Cardiac muscle cell (in vitro differentiated cells and primary cell): Measurements from ENCODE around the gene TRPC4. TPM values are rescaled to one million over a fixed set of nuclear protein-coding genes. Genes with fewer than 3 reads are reported as not detected.

Source experiments
- DNase-seq, 2 donors: peaks; one replicate each; pipeline versions ENCODE4 v3.0.0 to v3.0.0-alpha.2; 2010 to 2017; ENCODE audit warnings: low read depth in 1 of 2, low spot score in 1 of 2
- H3K27ac ChIP-seq: fragments of 200-600 bp; sonication (generic); 2 replicates; pipeline ENCODE4 v1.5.1; 2016
- H3K27me3 ChIP-seq: fragments of 200-600 bp; sonication (generic); 2 replicates; pipeline ENCODE4 v1.6.0; 2016; ENCODE audit warnings: control low read depth
- H3K36me3 ChIP-seq: fragments of 200-600 bp; sonication (generic); 2 replicates; pipeline ENCODE4 v1.5.1; 2016; ENCODE audit warnings: control low read depth
- H3K4me1 ChIP-seq: fragments of 200-600 bp; sonication (generic); 2 replicates; pipeline ENCODE4 v1.8.1; 2017; ENCODE audit warnings: low read depth, mild to moderate bottlenecking, mixed run types
- H3K4me3 ChIP-seq: fragments of 200-600 bp; sonication (generic); 2 replicates; pipeline ENCODE4 v1.5.1; 2016; ENCODE audit warnings: mild to moderate bottlenecking
- H3K9me3 ChIP-seq: fragments of 200-600 bp; sonication (generic); 2 replicates; pipeline ENCODE4 v1.5.1; 2017; ENCODE audit warnings: low read depth, mild to moderate bottlenecking, control low read depth
- CTCF ChIP-seq: IDR thresholded peaks from 2 replicates; pipeline ENCODE4 v1.5.1; 2012; ENCODE audit warnings: low read depth, mild to moderate bottlenecking, low read length
- polyA plus RNA-seq: library from polyadenylated mRNA; unstranded; fragments of >200 nt; fragmentation: Nextera tagmentation; extraction: Ambion mirVana; gene quantifications from 2 replicates; pipeline ENCODE4 v1.2.1, GENCODE V29; 2016
- total RNA-seq: library from RNA; depleted of rRNA; stranded (reverse); fragments of >200 nt; gene quantifications from 2 replicates; pipeline ENCODE4 v1.2.3, GENCODE V29; 2016

Gene TRPC4
- total and polyA plus RNA-seq, 2 experiments from 2014 or later, result 0.09 to 0.28 TPM

- H3K4me1 ChIP-seq, result no peaks in the 10 kb centered on the region
- no peak for DNase-seq
- TF ChIP-seq CTCF, result no peak
- H3K27me3 ChIP-seq, result no peaks in the 10 kb centered on the region
- no peak overlapping the region for H3K4me3 ChIP-seq
- no peak overlapping the region for H3K27ac ChIP-seq
- no peaks in the 10 kb centered on the region for H3K36me3 ChIP-seq
- no peaks in the 10 kb centered on the region for H3K9me3 ChIP-seq
Observed at GRCh38 chr13:37886879-37887278, 17.3 kb upstream of the TRPC4 start.

- H3K36me3 ChIP-seq, result no peaks in the 10 kb centered on the region
- no peaks in the 10 kb centered on the region for H3K27me3 ChIP-seq
- no peak overlapping the region for H3K27ac ChIP-seq
- H3K4me3 ChIP-seq, result no peak overlapping the region
- no peak for TF ChIP-seq CTCF
- DNase-seq, result no peak
- H3K9me3 ChIP-seq, result no peaks in the 10 kb centered on the region
- H3K4me1 ChIP-seq, result no peaks in the 10 kb centered on the region
Observed at GRCh38 chr13:37884674-37885073, 15.1 kb upstream of the TRPC4 start.

DNA sequence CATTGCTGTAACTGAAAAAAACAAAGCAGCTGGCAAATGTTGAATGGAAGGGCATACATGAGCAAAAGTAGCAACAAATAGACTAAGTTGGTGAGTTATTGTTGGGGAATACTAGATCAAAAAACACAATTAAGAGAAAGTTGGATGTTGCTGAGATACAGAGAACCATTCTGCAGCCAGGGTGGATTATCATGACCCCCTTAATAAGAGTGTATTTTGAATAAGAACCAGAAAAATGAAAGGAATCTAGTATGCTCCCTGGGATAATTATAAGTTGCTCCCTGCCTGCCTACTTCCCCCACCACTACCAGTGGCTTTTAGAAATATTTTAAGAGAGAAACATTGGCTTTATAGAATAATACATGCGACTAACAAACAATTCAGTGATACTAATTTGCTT, 14.5 kb upstream of the TRPC4 start:
- H3K27me3 ChIP-seq, result no peaks in the 10 kb centered on the region
- no peak overlapping the region for H3K27ac ChIP-seq
- no peak for DNase-seq
- TF ChIP-seq CTCF, result no peak
- no peak overlapping the region for H3K4me3 ChIP-seq
- H3K36me3 ChIP-seq, result no peaks in the 10 kb centered on the region
- no peaks in the 10 kb centered on the region for H3K4me1 ChIP-seq
- H3K9me3 ChIP-seq, result no peaks in the 10 kb centered on the region

DNA sequence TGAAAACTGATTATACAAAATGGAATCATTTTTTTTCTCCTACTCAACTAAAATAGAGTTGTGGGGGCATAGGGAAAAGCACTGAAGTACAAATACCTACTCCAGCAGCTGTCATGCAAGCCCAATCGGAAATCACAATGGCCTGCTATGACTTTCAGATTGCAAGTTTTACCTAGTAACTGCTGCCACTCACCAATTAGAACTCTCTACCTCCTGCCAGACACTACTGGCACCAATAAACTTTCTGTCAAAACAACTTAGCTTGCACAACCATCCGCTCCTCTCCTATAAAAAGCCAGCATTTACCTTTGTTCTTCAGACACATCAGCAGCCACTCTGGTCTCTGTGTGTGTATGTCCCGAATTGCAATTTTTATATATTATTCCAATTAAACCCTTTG, 9.3 kb upstream of the TRPC4 start:
- Histone ChIP-seq H3K4me3 (no peak overlapping the region), H3K9me3 (no peaks in the 10 kb centered on the region), H3K27me3 (no peaks in the 10 kb centered on the region), H3K36me3 (no peaks in the 10 kb centered on the region), H3K27ac (no peak overlapping the region), H3K4me1 (no peaks in the 10 kb centered on the region)
- TF ChIP-seq CTCF, result no peak
- no peak for DNase-seq

GRCh38 chr13:37878496-37878895, 8.9 kb upstream of the TRPC4 start:
- no peaks in the 10 kb centered on the region for H3K9me3 ChIP-seq
- H3K27ac ChIP-seq, result no peak overlapping the region
- peak in 1 of 2 donors; percentile 35 for DNase-seq
- H3K4me1 ChIP-seq, result no peaks in the 10 kb centered on the region
- H3K27me3 ChIP-seq, result no peaks in the 10 kb centered on the region
- no peaks in the 10 kb centered on the region for H3K36me3 ChIP-seq
- no peak for TF ChIP-seq CTCF
- H3K4me3 ChIP-seq, result no peak overlapping the region

DNA sequence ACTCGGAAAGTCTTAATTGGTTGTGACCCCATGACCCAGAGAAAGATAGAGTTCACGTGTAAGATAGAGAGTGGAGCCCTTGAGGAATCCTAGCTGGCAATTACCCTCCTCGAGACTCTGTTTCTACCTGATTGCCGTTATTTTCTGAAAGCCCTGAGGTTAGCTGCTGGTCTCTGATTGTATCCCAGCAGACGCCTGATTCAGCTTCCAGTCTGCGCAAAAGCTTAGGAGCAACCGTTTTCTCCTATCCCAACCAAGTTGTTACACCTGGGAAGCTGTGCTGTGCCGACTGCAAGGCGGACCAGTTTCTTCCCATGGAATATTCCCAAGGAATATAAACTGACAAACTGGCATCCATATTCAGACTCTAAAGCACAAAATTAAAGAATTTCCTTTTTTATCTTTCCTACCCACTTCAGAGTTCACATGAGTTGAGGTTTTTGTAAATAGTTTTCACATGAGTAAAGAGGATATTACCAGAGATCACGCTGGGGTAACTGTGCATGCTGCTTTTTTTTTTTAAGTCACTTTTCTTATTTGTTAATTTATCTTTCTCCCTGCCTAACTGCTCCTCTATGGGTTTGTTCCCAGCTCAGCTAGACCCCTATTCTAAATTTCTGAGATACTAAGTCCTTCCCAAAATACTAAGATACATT, 1.5 kb upstream of the TRPC4 start:
- Histone ChIP-seq H3K36me3 (no peaks in the 10 kb centered on the region), H3K4me1 (no peaks in the 10 kb centered on the region), H3K27ac (no peak overlapping the region), H3K9me3 (no peaks in the 10 kb centered on the region), H3K4me3 (no peak overlapping the region), H3K27me3 (peaks cover 25% of the 10 kb centered on the region)
- no peak for TF ChIP-seq CTCF
- peak in 1 of 2 donors; percentile 76 for DNase-seq
